Astrocyte (in vitro differentiated cells and primary cell): ENCODE results near the gene ATRAID. TPM values are rescaled to one million over a fixed set of nuclear protein-coding genes. Genes with fewer than 3 reads are reported as not detected.
A peak's percentile ranks its signal among the peaks of the same experiment; 100 is the strongest.
"Not testable (repeated sequence)": the region's sequence is repeated elsewhere in the genome, so short reads cannot be mapped to it uniquely, and the experiment has no call there.

Experiments used
- DNase-seq: peaks from one replicate; pipeline ENCODE4 v3.0.0-alpha.2; 2010; ENCODE audit warnings: low read depth
- FAIRE-seq: peaks from 2 replicates; lab custom pipeline; 2011; peaks lifted over from hg19 to GRCh38; lab: Jason Lieb, UNC
- H2AFZ ChIP-seq: 2 replicates; pipeline ENCODE4 v1.6.0; 2012; ENCODE audit warnings: low read depth, low read length, inconsistent platforms
- H3K27ac ChIP-seq: 2 replicates; pipeline ENCODE4 v1.5.1; 2011; ENCODE audit warnings: low read depth, low read length, inconsistent platforms
- H3K27me3 ChIP-seq: 2 replicates; pipeline ENCODE4 v1.6.0; 2011; ENCODE audit warnings: low read length, inconsistent platforms; ENCODE audit not compliant: insufficient read depth
- H3K36me3 ChIP-seq: 2 replicates; pipeline ENCODE4 v1.5.1; 2011; ENCODE audit warnings: low read length, inconsistent platforms; ENCODE audit not compliant: insufficient read depth
- H3K4me1 ChIP-seq: 2 replicates; pipeline ENCODE4 v1.5.1; 2011; ENCODE audit warnings: low read length, inconsistent platforms; ENCODE audit not compliant: insufficient read depth
- H3K4me2 ChIP-seq: 2 replicates; pipeline ENCODE4 v1.6.0; 2012; ENCODE audit warnings: low read length, inconsistent platforms
- H3K4me3 ChIP-seq: 2 replicates; pipeline ENCODE4 v1.5.1; 2011; ENCODE audit warnings: low read depth, mild to moderate bottlenecking, low read length, inconsistent platforms; ENCODE audit not compliant: insufficient read depth
- H3K79me2 ChIP-seq: 2 replicates; pipeline ENCODE4 v1.6.0; 2012; ENCODE audit warnings: mild to moderate bottlenecking, low read length, inconsistent platforms; ENCODE audit not compliant: insufficient read depth
- H3K9ac ChIP-seq: 2 replicates; pipeline ENCODE4 v1.6.0; 2012; ENCODE audit warnings: mild to moderate bottlenecking, low read length, inconsistent platforms
- H3K9me3 ChIP-seq: 2 replicates; pipeline ENCODE4 v1.5.1; 2012; ENCODE audit warnings: low read depth, mild to moderate bottlenecking, low read length, inconsistent platforms; ENCODE audit not compliant: insufficient read depth
- H4K20me1 ChIP-seq: 2 replicates; pipeline ENCODE4 v1.6.0; 2012; ENCODE audit warnings: low read length, inconsistent platforms; ENCODE audit not compliant: insufficient read depth
- H3K27ac Mint-ChIP-seq: one replicate; pipeline ENCODE4 v1.8.0; 2021; ENCODE audit warnings: mild to moderate bottlenecking, mixed read lengths; ENCODE audit not compliant: unreplicated experiment
- H3K27me3 Mint-ChIP-seq: one replicate; pipeline ENCODE4 v1.8.0; 2021; ENCODE audit warnings: low read depth, mixed read lengths; ENCODE audit not compliant: unreplicated experiment
- H3K36me3 Mint-ChIP-seq: one replicate; pipeline ENCODE4 v1.8.0; 2021; ENCODE audit warnings: low read depth, mixed read lengths; ENCODE audit not compliant: unreplicated experiment
- H3K4me1 Mint-ChIP-seq: one replicate; pipeline ENCODE4 v1.8.0; 2021; ENCODE audit warnings: low read depth, mixed read lengths; ENCODE audit not compliant: unreplicated experiment
- H3K4me3 Mint-ChIP-seq: one replicate; pipeline ENCODE4 v1.8.0; 2021; ENCODE audit warnings: mild to moderate bottlenecking, moderate library complexity, mixed read lengths; ENCODE audit not compliant: unreplicated experiment
- H3K9me3 Mint-ChIP-seq: one replicate; pipeline ENCODE4 v1.8.0; 2021; ENCODE audit warnings: mild to moderate bottlenecking, mixed read lengths; ENCODE audit not compliant: unreplicated experiment
- EZH2 ChIP-seq: IDR thresholded peaks from 2 replicates; pipeline ENCODE4 v1.6.1; 2012; ENCODE audit warnings: mild to moderate bottlenecking, low read length, inconsistent platforms; ENCODE audit not compliant: insufficient read depth
- total RNA-seq: library from RNA; stranded (reverse); gene quantifications from 2 replicates; pipeline ENCODE4 v1.2.1, GENCODE V29; 2021
- TF ChIP-seq, protein P1 (sequence below): IDR thresholded peaks from 2 replicates; pipeline ENCODE4 v1.5.1; 2011; ENCODE audit warnings: low read depth, mild to moderate bottlenecking, inconsistent platforms, low read length, moderate library complexity; ENCODE audit not compliant: insufficient read depth

ATRAID gene
- total RNA-seq, 1 donor from 2014 or later: 62.9 TPM

DNA sequence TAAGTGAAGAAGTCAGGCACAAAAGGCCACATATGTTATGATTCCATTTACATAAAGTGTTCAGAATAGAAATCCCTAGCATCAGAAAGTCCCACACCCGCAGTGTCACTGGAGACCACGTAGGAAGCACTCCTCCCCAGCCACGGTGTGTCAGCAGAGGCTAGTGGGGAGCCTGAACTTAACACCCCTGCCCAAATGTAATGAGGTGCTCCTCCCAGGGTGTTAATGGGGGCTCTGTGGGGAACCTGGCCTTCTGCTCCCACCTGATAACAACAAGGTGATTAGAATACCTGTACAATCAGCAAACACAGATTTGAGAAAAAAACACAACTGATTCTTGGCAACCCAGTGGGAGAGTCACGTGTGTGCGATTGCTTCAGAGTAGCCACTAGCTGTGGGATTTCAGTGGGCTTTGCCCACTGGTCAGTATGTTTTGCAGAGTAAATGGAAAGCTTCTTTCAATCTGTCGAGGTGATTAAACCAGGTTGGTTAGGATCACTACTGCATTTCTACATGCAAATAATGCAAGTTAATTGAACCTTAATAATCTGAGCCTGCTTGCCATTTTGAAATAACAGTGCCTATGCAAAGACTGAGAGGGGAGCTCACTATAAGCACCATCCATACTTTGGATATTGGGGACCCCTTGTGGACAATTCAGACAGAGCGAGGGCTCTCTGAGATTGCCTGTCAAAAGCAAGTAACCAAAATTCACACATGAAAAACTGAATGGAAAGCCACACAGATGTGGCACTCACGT, 20.6 kb upstream of the ATRAID start:
- DNase-seq (no peak), FAIRE-seq (no peak)
- H3K27ac Mint-ChIP-seq: no peak overlapping the region
- no peaks in the 10 kb centered on the region for H3K4me1 ChIP-seq
- H3K9me3 Mint-ChIP-seq: no peaks in the 10 kb centered on the region
- H3K4me2 ChIP-seq: no peak overlapping the region
- no peak overlapping the region for H3K27ac ChIP-seq
- no peak overlapping the region for H2AFZ ChIP-seq
- no peaks in the 10 kb centered on the region for H3K36me3 ChIP-seq
- H3K9me3 ChIP-seq: no peaks in the 10 kb centered on the region
- no peaks in the 10 kb centered on the region for H4K20me1 ChIP-seq
- no peaks in the 10 kb centered on the region for H3K79me2 ChIP-seq
- no peak overlapping the region for H3K4me3 Mint-ChIP-seq
- H3K4me3 ChIP-seq: no peak overlapping the region
- H3K9ac ChIP-seq: no peak overlapping the region
- TF ChIP-seq, protein P1, sequence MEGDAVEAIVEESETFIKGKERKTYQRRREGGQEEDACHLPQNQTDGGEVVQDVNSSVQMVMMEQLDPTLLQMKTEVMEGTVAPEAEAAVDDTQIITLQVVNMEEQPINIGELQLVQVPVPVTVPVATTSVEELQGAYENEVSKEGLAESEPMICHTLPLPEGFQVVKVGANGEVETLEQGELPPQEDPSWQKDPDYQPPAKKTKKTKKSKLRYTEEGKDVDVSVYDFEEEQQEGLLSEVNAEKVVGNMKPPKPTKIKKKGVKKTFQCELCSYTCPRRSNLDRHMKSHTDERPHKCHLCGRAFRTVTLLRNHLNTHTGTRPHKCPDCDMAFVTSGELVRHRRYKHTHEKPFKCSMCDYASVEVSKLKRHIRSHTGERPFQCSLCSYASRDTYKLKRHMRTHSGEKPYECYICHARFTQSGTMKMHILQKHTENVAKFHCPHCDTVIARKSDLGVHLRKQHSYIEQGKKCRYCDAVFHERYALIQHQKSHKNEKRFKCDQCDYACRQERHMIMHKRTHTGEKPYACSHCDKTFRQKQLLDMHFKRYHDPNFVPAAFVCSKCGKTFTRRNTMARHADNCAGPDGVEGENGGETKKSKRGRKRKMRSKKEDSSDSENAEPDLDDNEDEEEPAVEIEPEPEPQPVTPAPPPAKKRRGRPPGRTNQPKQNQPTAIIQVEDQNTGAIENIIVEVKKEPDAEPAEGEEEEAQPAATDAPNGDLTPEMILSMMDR: peak; percentile 71
- no peak for TF ChIP-seq EZH2
- H3K27me3 Mint-ChIP-seq: no peaks in the 10 kb centered on the region
- H3K36me3 Mint-ChIP-seq: no peaks in the 10 kb centered on the region
- no peaks in the 10 kb centered on the region for H3K4me1 Mint-ChIP-seq
- peaks cover 12% of the 10 kb centered on the region for H3K27me3 ChIP-seq

DNA sequence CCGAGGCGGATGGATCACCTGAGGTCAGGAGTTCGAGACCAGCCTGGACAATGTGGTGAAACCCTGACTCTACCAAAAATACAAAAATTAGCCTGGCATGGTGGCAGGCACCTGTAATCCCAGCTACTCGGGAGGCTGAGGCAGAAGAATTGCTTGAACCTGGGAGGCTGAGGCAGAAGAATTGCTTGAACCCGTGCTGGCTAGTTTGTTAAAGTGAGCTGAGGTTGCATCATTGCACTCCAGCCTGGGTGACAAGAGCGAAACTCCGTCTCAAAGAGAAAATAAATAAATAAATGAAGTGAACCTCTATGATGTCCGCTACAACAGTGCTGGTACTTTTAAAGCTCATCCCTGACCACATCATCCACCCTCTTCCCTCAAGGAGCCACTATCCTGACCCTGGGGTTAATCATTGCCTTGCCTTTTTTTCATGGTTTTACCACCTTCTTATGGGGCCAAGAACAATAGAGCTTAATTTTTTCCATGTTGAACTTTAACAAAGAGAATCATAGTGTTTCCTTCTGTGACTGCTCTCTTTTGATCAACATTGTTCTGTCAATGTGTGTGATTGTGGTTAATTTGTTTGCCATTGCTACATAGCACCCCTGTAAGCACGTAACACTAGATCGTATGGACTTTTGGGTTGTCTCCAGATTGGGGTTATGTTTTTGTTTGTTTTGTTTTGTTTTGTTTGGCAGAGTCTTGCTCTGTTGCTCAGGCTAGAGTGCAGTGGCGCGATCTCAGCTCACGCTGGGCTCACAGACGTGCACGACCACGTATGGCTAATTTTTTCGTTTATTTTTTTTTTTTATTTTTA, 17.1 kb upstream of the ATRAID start:
- H3K4me2 ChIP-seq: no peak overlapping the region
- FAIRE-seq (no peak), DNase-seq (no peak)
- no peaks in the 10 kb centered on the region for H3K36me3 ChIP-seq
- no peaks in the 10 kb centered on the region for H3K79me2 ChIP-seq
- no peak overlapping the region for H3K27ac Mint-ChIP-seq
- H2AFZ ChIP-seq: no peak overlapping the region
- H3K9me3 Mint-ChIP-seq: no peaks in the 10 kb centered on the region
- no peaks in the 10 kb centered on the region for H4K20me1 ChIP-seq
- no peaks in the 10 kb centered on the region for H3K4me1 Mint-ChIP-seq
- H3K4me3 ChIP-seq: no peak overlapping the region
- TF ChIP-seq, protein P1: no peak
- TF ChIP-seq EZH2: no peak
- no peaks in the 10 kb centered on the region for H3K9me3 ChIP-seq
- no peak overlapping the region for H3K4me3 Mint-ChIP-seq
- no peaks in the 10 kb centered on the region for H3K27me3 Mint-ChIP-seq
- H3K36me3 Mint-ChIP-seq: peaks cover 5% of the 10 kb centered on the region
- no peaks in the 10 kb centered on the region for H3K4me1 ChIP-seq
- peaks cover 9% of the 10 kb centered on the region for H3K27me3 ChIP-seq
- no peak overlapping the region for H3K9ac ChIP-seq
- H3K27ac ChIP-seq: no peak overlapping the region

DNA sequence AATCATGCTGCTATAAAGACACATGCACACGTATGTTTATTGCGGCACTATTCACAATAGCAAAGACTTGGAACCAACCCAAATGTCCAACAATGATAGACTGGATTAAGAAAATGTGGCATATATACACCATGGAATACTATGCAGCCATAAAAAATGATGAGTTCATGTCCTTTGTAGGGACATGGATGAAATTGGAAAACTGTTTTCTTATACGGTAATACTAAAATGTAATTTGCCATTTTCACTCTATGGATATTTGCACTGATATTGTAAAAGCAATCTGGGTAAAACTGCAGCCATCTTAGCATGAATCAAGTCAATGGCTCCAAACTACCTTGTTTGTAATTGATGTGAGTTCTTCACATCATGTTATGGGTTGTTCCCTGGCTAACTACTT, 16.0 kb upstream of the ATRAID start:
- H2AFZ ChIP-seq, H3K4me3 Mint-ChIP-seq, H4K20me1 ChIP-seq, H3K36me3 ChIP-seq, H3K27ac Mint-ChIP-seq, DNase-seq, H3K27ac ChIP-seq, H3K4me3 ChIP-seq, FAIRE-seq, H3K9ac ChIP-seq, H3K4me1 Mint-ChIP-seq, H3K9me3 Mint-ChIP-seq, H3K4me1 ChIP-seq, H3K9me3 ChIP-seq, H3K27me3 Mint-ChIP-seq, H3K79me2 ChIP-seq, H3K4me2 ChIP-seq, H3K36me3 Mint-ChIP-seq, H3K27me3 ChIP-seq: not testable (repeated sequence)

DNA sequence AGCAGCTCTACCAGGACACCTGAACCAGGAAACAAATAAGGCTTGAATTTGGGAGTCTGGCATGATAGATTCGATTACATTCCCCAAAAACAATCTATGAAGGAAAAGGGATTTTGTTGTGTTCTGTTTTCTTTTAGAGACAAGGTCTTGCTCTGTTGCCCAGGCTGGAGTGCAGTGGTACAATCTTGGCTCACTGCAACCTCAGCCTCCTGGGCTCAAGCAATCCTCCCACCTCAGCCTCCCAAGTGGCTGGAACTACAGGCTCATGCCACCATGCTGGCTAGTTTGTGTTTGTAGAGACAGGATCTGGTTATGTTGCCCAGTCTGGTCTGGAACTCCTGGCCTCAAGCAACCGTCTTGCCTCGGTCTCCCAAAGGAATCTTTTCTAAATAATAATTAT, 13.8 kb upstream of the ATRAID start:
- H3K79me2 ChIP-seq, H3K27ac ChIP-seq, DNase-seq, H3K27ac Mint-ChIP-seq, H3K9me3 Mint-ChIP-seq, H3K27me3 ChIP-seq, H3K4me3 ChIP-seq, FAIRE-seq, H3K4me3 Mint-ChIP-seq, H3K4me1 ChIP-seq, H3K4me1 Mint-ChIP-seq, H3K9ac ChIP-seq, H3K9me3 ChIP-seq, H3K27me3 Mint-ChIP-seq, H3K4me2 ChIP-seq, H3K36me3 ChIP-seq, H2AFZ ChIP-seq, H4K20me1 ChIP-seq: not testable (repeated sequence)
- H3K36me3 Mint-ChIP-seq: peaks cover 18% of the 10 kb centered on the region
